ENCODE data around the gene CXorf51B. TPM values are rescaled to one million over a fixed set of nuclear protein-coding genes. Genes with fewer than 3 reads are reported as not detected.
"Not testable (repeated sequence)": the region's sequence is repeated elsewhere in the genome, so short reads cannot be mapped to it uniquely, and the experiment has no call there.

Gene CXorf51B
- not detected in 2 replicates for total RNA-seq (2014; rRNA removed; shearing (Covaris generic))

DNA sequence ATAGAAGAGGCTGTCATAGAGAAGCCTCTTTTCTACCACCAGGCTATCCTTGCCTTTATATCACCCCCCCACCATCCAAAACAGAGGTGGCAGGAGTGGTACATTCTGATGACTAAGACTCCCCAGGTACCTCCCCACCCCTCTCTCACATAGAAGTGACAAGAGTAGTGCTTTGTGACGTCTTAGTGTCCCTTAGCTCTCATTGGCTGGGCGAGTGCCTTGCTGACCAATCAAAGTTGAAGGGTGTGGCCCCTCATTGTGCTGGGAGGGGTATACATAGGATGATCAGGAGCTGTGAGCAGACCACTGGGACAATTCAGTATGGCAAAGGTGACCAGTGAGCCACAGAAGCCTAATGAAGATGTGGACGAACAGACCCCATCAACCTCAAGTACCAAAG, at the start of gene CXorf51B:
Gene CXorf51B, plus strand, starts transcription at position 301 of the 400 bp plus-strand sequence. Its CDS starts 21 bp downstream, at position 322.
- not testable (repeated sequence) for DNase-seq (ENCODE audit: low spot score)

DNA sequence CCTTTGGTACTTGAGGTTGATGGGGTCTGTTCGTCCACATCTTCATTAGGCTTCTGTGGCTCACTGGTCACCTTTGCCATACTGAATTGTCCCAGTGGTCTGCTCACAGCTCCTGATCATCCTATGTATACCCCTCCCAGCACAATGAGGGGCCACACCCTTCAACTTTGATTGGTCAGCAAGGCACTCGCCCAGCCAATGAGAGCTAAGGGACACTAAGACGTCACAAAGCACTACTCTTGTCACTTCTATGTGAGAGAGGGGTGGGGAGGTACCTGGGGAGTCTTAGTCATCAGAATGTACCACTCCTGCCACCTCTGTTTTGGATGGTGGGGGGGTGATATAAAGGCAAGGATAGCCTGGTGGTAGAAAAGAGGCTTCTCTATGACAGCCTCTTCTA, 5.1 kb downstream of the CXorf51B start, which contains the start of gene CXorf51A:
Gene CXorf51A, minus strand, starts transcription at position 101 of the 400 bp plus-strand sequence. Its CDS starts 21 bp downstream, at position 80.
- not testable (repeated sequence) for DNase-seq (ENCODE audit: low spot score)

DNA sequence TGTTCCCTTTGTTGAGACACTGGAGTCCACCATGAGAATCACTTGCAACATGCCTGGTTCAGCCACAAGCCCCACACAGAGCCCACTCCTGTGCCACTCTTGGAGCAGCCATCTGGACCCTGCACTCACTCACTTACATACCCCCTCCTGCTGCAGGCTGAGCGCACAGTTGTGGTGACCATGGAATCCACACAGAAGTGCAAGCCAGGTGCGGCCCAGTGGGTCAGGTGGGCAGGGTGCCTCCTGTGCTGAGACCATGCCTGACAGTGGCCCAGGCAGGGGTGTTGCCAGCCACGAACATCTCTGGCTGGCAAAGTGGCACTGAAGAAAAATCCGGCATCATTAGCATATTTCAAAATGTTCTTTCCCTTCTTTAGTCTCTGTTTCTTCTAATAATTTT, 22.4 kb downstream of the CXorf51B start:
- DNase-seq (ENCODE audit: low spot score): no peak

DNA sequence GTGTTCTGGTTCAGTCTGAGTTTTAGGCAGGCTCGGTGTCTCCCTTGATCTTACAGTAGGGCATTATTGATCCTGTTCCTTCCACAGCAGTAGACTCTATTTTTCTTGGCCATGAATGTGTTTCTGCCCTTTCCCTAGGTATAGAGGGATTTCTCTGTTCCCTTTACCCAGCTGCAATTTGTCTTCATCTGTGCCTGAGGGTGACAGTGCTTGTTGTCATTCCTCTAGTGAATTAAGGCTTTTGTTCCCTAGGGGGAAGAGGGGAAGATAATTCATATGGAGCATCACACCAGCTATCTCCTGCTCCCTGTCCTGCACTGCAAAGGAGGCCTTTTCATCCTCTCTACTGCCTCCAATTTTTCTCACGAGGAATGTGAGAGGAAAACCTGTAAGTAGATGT, 44.7 kb downstream of the CXorf51B start:
- no peak for DNase-seq (ENCODE audit: low spot score)

Other genes with a start within 250 kb of the CXorf51B start
- gene CXorf51A, start 5.0 kb downstream of the CXorf51B start, total RNA-seq (2014; rRNA removed; shearing (Covaris generic)): not detected in 2 replicates

All from H4 (cell line).